HG03108 (cell line): ENCODE results near the gene AHNAK.
"Not testable (repeated sequence)": the region's sequence is repeated elsewhere in the genome, so short reads cannot be mapped to it uniquely, and the experiment has no call there.

ENCODE experiments used
- ATAC-seq: cut with Tn5 transposase; IDR thresholded peaks from one replicate; pipeline ENCODE4 v1.9.1; 2021; ENCODE audit warnings: moderate library complexity; ENCODE audit not compliant: unreplicated experiment

Gene AHNAK

GRCh38 chr11:62546244-62546928 lies at the start of gene AHNAK:
Gene AHNAK, minus strand, starts transcription at chr11:62546806. Its CDS starts 10,708 bp downstream, at chr11:62536098.
- ATAC-seq, result no peak

- no peak for ATAC-seq
Observed at GRCh38 chr11:62595124-62595523, 48.5 kb upstream of the AHNAK start.

- no peak for ATAC-seq
Observed at GRCh38 chr11:62593434-62594044, 46.9 kb upstream of the AHNAK start.

GRCh38 chr11:62592989-62593421 lies 46.4 kb upstream of the AHNAK start:
- ATAC-seq, result no peak

GRCh38 chr11:62592146-62592815 lies 45.7 kb upstream of the AHNAK start:
- no peak for ATAC-seq

GRCh38 chr11:62591448-62592145 lies 45.0 kb upstream of the AHNAK start, which contains the start of gene TUT1:
Gene TUT1, minus strand, starts transcription at chr11:62591523. Its CDS starts 38 bp downstream, at chr11:62591485.
- ATAC-seq, result peak; percentile 84

- no peak for ATAC-seq
Observed at GRCh38 chr11:62588966-62589637, 42.5 kb upstream of the AHNAK start.

- ATAC-seq, result not testable (repeated sequence)
Observed at GRCh38 chr11:62585356-62585755, 38.8 kb upstream of the AHNAK start.

- ATAC-seq, result not testable (repeated sequence)
Observed at GRCh38 chr11:62581735-62582134, 35.1 kb upstream of the AHNAK start.

- no peak for ATAC-seq
Observed at GRCh38 chr11:62580959-62581715, 34.5 kb upstream of the AHNAK start.

- ATAC-seq, result no peak
Observed at GRCh38 chr11:62579252-62579651, 32.6 kb upstream of the AHNAK start.

GRCh38 chr11:62578541-62578940 lies 31.9 kb upstream of the AHNAK start:
- no peak for ATAC-seq

- no peak for ATAC-seq
Observed at GRCh38 chr11:62577046-62577714, 30.6 kb upstream of the AHNAK start.

GRCh38 chr11:62575837-62576236 lies 29.2 kb upstream of the AHNAK start:
- ATAC-seq, result no peak

- ATAC-seq, result no peak
Observed at GRCh38 chr11:62575156-62575555, 28.6 kb upstream of the AHNAK start.

- ATAC-seq, result no peak
Observed at GRCh38 chr11:62574363-62575071, 27.9 kb upstream of the AHNAK start.

GRCh38 chr11:62573592-62574362 lies 27.2 kb upstream of the AHNAK start, which contains the start of gene EEF1G:
Gene EEF1G, minus strand, starts transcription at chr11:62573891. Its CDS starts 49 bp downstream, at chr11:62573842.
- peak; percentile 84 for ATAC-seq

- no peak for ATAC-seq
Observed at GRCh38 chr11:62573006-62573591, 26.5 kb upstream of the AHNAK start.
